Omental fat pad (tissue), 4 donors: Measurements from ENCODE around the gene ACP6. TPM values are rescaled to one million over a fixed set of nuclear protein-coding genes. Genes with fewer than 3 reads are reported as not detected.
"Not testable (repeated sequence)": the region's sequence is repeated elsewhere in the genome, so short reads cannot be mapped to it uniquely, and the experiment has no call there.

Experiments
- ATAC-seq: fragments of 150-250 bp; one replicate; pipeline ENCODE4 v1.9.1; 2016; ENCODE audit warnings: mild to moderate bottlenecking, moderate library complexity; ENCODE audit not compliant: low FRiP score
- DNase-seq: peaks from one replicate; pipeline ENCODE4 v3.0.0-alpha.2; 2019; ENCODE audit warnings: low spot score
- CTCF ChIP-seq, 3 donors: fragments of 450-650 bp; IDR thresholded peaks; one replicate each; pipeline ENCODE4 v1.5.1; 2016 to 2017; ENCODE audit warnings: antibody characterized with exemption in 3 of 3, mild to moderate bottlenecking in 3 of 3, moderate library complexity in 2 of 3
- total RNA-seq, 4 donors: library from RNA; depleted of rRNA; stranded (reverse); fragments of >200 nt; gene quantifications; one replicate each; pipeline ENCODE4 v1.1.0, GENCODE V29; 2016

The ACP6 gene
- total RNA-seq, 4 donors from 2014 or later = 2.3 to 15.1 (median 5.9) TPM

DNA sequence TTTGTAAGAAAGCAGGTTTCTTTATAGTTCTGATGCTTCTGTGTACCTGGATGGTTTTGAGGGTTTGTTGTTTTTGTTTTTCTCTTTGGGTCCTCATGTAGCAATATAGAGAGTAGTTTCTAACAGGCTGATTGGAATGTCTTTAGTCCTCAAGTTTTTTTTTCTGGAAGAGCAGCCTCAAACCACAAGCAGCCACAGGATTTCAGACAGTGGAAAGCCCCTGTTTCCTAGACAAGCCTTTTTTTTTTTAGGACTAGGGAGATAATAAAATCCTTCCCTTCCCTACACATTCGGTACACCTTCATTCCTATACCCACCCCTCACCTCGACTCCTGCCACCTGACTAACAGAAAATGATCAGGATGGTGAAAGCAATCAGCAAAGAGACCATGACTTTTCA lies 47.6 kb downstream of the ACP6 start:
- no peak for ATAC-seq
- TF ChIP-seq CTCF (IDR thresholded peaks at IDR 0.05) = no peak
- no peak for DNase-seq

GRCh38 chr1:147620543-147620942 lies 49.8 kb downstream of the ACP6 start:
- ATAC-seq = no peak
- TF ChIP-seq CTCF (IDR thresholded peaks at IDR 0.05) = no peak
- DNase-seq = no peak

DNA sequence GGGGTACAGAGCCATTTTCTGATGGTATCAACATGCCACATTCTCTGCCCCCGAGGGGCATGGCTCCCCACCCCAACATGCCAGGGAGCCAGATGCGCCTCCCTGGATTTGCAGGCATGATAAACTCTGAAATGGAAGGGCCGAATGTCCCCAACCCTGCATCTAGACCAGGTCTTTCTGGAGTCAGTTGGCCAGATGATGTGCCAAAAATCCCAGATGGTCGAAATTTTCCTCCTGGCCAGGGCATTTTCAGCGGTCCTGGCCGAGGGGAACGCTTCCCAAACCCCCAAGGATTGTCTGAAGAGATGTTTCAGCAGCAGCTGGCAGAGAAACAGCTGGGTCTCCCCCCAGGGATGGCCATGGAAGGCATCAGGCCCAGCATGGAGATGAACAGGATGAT lies 50.6 kb downstream of the ACP6 start:
- no peak for DNase-seq
- no peak for ATAC-seq
- no peak for TF ChIP-seq CTCF (IDR thresholded peaks at IDR 0.05)

GRCh38 chr1:147618771-147619170 lies 51.6 kb downstream of the ACP6 start:
- DNase-seq (no peak), ATAC-seq (peak; percentile 43)
- no peak for TF ChIP-seq CTCF (IDR thresholded peaks at IDR 0.05)

- no peak for TF ChIP-seq CTCF (IDR thresholded peaks at IDR 0.05)
- ATAC-seq = no peak
- DNase-seq = no peak
Measured at GRCh38 chr1:147618077-147618569, 52.2 kb downstream of the ACP6 start.

- not testable (repeated sequence) for ATAC-seq
Measured at GRCh38 chr1:147614966-147615365, 55.4 kb downstream of the ACP6 start.

GRCh38 chr1:147613506-147613905 lies 56.8 kb downstream of the ACP6 start:
- DNase-seq = no peak
- ATAC-seq = no peak
- TF ChIP-seq CTCF (IDR thresholded peaks at IDR 0.05) = no peak

More at GRCh38 chr1:147614966-147615365, 55.4 kb downstream of the ACP6 start:
- not testable (repeated sequence) for DNase-seq

DNA sequence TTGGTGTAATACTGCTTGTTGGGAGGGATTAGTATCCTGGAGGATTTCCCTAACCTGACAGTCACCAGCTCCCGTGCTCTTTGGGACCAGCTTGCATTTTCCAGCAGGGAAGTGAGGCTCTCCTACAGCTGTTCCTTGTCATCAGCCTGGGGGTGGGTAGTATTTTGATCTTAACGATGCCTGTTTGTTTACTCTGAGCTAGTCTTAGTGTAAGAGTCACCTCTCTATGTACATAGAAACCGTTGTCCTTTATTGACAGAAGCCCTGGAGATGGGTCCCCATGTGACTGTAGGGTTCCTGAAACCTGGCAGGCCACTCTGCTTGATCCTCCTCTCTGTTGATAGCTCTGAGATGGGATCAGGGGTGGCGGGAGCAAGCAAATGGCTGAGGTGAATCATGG lies 58.0 kb downstream of the ACP6 start:
- DNase-seq (no peak), ATAC-seq (no peak)
- TF ChIP-seq CTCF (IDR thresholded peaks at IDR 0.05) = no peak
